Measurements from ENCODE around the gene KLF17. TPM values are rescaled to one million over a fixed set of nuclear protein-coding genes. Genes with fewer than 3 reads are reported as not detected.
A peak's percentile ranks its signal among the peaks of the same experiment; 100 is the strongest.

The KLF17 gene
- total RNA-seq, 2 experiments from 2014 or later: not detected

GRCh38 chr1:44147582-44147981 is 29.0 kb downstream of the KLF17 start:
- Mint-ChIP-seq H3K4me3 (no peak overlapping the region), H3K27me3 (peaks cover 22% of the 10 kb centered on the region), H3K36me3 (no peaks in the 10 kb centered on the region), H3K4me1 (no peaks in the 10 kb centered on the region), H3K27ac (no peak overlapping the region), H3K9me3 (peaks cover 7% of the 10 kb centered on the region)
- POLR2A ChIA-PET: interaction anchor here (0.6 kb wide), 1 partner anchor 1066 kb away, joined by 3 read pairs; no protein-coding TSS in a partner anchor
- DNase-seq (no peak), ATAC-seq (ENCODE audit: low read depth) (no peak)

GRCh38 chr1:44151332-44151731 is 32.7 kb downstream of the KLF17 start:
- Mint-ChIP-seq H3K36me3 (no peaks in the 10 kb centered on the region), H3K27ac (no peak overlapping the region), H3K9me3 (no peaks in the 10 kb centered on the region), H3K4me1 (no peaks in the 10 kb centered on the region), H3K4me3 (no peak overlapping the region), H3K27me3 (peaks cover 23% of the 10 kb centered on the region)
- POLR2A ChIA-PET: no interaction called here
- ATAC-seq (ENCODE audit: low read depth) (no peak), DNase-seq (no peak)

GRCh38 chr1:44151808-44152207 is 33.2 kb downstream of the KLF17 start:
- peaks cover 23% of the 10 kb centered on the region for H3K27me3 Mint-ChIP-seq
- DNase-seq: no peak
- no peak for ATAC-seq (ENCODE audit: low read depth)
- no peaks in the 10 kb centered on the region for H3K36me3 Mint-ChIP-seq
- no peak overlapping the region for H3K27ac Mint-ChIP-seq
- H3K9me3 Mint-ChIP-seq: no peaks in the 10 kb centered on the region
- H3K4me3 Mint-ChIP-seq: no peak overlapping the region
- no peaks in the 10 kb centered on the region for H3K4me1 Mint-ChIP-seq
- POLR2A ChIA-PET: no interaction called here

- no peaks in the 10 kb centered on the region for H3K36me3 Mint-ChIP-seq
- POLR2A ChIA-PET: no interaction called here
These were observed 34.1 kb downstream of the KLF17 start for GRCh38 chr1:44152692-44153091.

GRCh38 chr1:44154049-44154448 is 35.4 kb downstream of the KLF17 start:
- no peak overlapping the region for H3K27ac Mint-ChIP-seq
- POLR2A ChIA-PET: no interaction called here
- H3K4me3 Mint-ChIP-seq: no peak overlapping the region
- H3K27me3 Mint-ChIP-seq: peaks cover 26% of the 10 kb centered on the region
- no peaks in the 10 kb centered on the region for H3K9me3 Mint-ChIP-seq
- DNase-seq: no peak
- H3K4me1 Mint-ChIP-seq: no peaks in the 10 kb centered on the region
- no peak for ATAC-seq (ENCODE audit: low read depth)
- H3K36me3 Mint-ChIP-seq: no peaks in the 10 kb centered on the region

More at GRCh38 chr1:44152692-44153091, 34.1 kb downstream of the KLF17 start:
- Mint-ChIP-seq H3K27ac (no peak overlapping the region), H3K4me3 (no peak overlapping the region), H3K27me3 (peaks cover 23% of the 10 kb centered on the region), H3K4me1 (no peaks in the 10 kb centered on the region), H3K9me3 (no peaks in the 10 kb centered on the region)
- no peak for DNase-seq
- ATAC-seq (ENCODE audit: low read depth): no peak

DNA sequence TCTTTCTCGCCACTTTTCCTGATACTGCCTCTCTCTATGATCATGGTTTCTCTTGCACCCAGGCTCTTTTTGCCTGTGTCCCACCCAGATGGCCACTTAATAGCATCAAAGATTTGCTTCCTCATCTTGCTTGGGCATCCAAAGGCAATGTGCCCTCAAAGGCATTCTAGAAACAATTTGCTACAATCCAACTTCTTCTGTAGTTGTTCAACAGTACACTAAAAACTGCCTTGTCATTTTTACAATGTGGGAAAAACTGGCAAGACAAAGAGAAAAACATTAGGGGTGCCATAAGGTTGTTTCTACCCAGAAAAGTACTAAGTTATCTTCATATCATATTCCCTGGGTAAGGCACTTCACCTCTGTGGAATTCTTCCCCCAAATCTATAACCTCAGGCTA is 39.3 kb downstream of the KLF17 start:
- H3K4me3 Mint-ChIP-seq: no peak overlapping the region
- H3K27me3 Mint-ChIP-seq: peaks cover 12% of the 10 kb centered on the region
- no peaks in the 10 kb centered on the region for H3K9me3 Mint-ChIP-seq
- POLR2A ChIA-PET: no interaction called here
- H3K27ac Mint-ChIP-seq: no peak overlapping the region
- ATAC-seq (ENCODE audit: low read depth) (no peak), DNase-seq (no peak)
- no peaks in the 10 kb centered on the region for H3K4me1 Mint-ChIP-seq
- H3K36me3 Mint-ChIP-seq: no peaks in the 10 kb centered on the region

DNA sequence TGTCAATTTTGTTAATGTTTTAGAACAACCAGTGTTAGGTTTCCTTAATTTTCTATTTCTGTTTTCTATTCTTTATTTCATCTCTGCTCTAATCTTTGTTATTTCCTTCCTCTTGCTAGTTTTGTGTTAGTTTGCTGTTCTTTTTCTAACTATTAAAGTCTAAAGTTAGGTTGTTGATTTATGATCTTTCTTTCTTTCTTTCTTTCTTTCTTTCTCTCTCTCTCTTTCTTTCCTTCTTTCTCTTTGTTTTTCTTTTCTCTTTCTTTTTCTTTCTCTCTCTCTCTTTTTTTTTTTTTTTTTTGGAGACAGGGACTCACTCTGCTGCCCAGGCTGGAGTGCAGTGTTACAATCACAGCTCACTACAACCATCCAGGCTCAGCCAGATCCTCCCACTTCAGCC is 40.2 kb downstream of the KLF17 start:
- peaks cover 18% of the 10 kb centered on the region for H3K27me3 Mint-ChIP-seq
- no peaks in the 10 kb centered on the region for H3K9me3 Mint-ChIP-seq
- no peak overlapping the region for H3K4me3 Mint-ChIP-seq
- ATAC-seq (ENCODE audit: low read depth) (no peak), DNase-seq (no peak)
- H3K4me1 Mint-ChIP-seq: no peaks in the 10 kb centered on the region
- H3K36me3 Mint-ChIP-seq: no peaks in the 10 kb centered on the region
- POLR2A ChIA-PET: no interaction called here
- H3K27ac Mint-ChIP-seq: no peak overlapping the region

- Mint-ChIP-seq H3K27me3 (peaks cover 16% of the 10 kb centered on the region), H3K4me3 (no peak overlapping the region), H3K27ac (no peak overlapping the region), H3K36me3 (no peaks in the 10 kb centered on the region), H3K9me3 (no peaks in the 10 kb centered on the region), H3K4me1 (no peaks in the 10 kb centered on the region)
- DNase-seq (no peak), ATAC-seq (ENCODE audit: low read depth) (no peak)
- POLR2A ChIA-PET: no interaction called here
These were observed 42.9 kb downstream of the KLF17 start for GRCh38 chr1:44161546-44161945.

DNA sequence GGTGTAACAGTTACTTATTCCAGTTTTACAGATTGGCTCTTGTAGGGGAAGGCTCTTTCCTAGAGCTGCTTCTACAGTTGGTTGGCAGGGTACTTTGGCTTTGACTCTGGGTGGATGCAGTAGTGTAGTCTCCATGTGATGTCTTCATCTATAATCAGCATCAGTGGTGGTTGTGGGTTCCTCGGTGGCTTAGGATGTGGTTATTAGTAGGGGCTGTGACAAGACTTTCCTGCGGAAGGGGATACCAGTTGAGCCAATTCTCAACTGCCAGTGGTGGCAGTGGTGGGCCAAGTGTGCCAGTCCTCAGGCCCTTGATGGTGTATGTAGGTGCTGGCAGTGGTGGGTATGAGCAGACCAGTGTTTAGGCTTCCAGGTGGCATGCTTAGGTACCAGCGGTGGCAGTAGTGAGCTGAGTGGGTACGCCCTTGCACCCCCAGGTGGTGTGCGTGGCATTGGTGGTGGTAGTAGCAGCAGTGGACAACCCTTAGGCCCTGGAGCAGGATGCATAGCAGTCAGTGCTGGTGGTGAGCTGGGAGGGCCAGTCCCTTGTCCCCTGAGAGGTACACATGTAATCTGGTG is 50.0 kb downstream of the KLF17 start:
- H3K4me3 Mint-ChIP-seq: no peak overlapping the region
- POLR2A ChIA-PET: no interaction called here
- no peaks in the 10 kb centered on the region for H3K36me3 Mint-ChIP-seq
- peaks cover 4% of the 10 kb centered on the region for H3K9me3 Mint-ChIP-seq
- peak overlapping the region; percentile 31 for H3K27ac Mint-ChIP-seq
- peaks cover 7% of the 10 kb centered on the region for H3K4me1 Mint-ChIP-seq
- DNase-seq (no peak), ATAC-seq (ENCODE audit: low read depth) (peak; percentile 14)
- H3K27me3 Mint-ChIP-seq: peaks cover 13% of the 10 kb centered on the region

DNA sequence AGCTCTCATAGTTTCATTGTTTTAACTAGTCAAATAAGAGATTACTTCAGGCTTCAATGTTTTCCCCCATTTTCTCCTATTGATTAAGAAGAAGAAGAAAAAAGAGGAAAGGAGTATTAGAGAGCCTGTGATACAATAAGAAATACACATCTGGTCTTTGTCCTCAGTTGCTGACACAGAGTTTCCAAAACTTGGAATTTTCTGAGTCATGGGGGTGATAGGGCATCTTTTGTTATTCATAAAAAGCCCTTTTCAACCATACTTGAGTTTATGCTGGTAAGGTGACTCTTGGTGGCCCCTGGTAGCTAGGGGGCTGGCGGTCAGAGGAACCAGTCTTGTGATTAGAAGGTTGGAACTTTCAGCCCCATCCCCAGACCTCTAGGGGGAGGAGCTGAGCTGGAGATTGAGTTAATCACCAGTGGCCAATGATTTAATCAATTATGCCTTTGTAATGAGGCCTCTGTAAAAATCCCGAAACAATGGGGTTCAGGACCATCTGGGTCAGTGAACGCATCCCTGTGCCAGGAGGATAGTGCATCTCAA is 51.7 kb downstream of the KLF17 start:
- POLR2A ChIA-PET: no interaction called here

DNA sequence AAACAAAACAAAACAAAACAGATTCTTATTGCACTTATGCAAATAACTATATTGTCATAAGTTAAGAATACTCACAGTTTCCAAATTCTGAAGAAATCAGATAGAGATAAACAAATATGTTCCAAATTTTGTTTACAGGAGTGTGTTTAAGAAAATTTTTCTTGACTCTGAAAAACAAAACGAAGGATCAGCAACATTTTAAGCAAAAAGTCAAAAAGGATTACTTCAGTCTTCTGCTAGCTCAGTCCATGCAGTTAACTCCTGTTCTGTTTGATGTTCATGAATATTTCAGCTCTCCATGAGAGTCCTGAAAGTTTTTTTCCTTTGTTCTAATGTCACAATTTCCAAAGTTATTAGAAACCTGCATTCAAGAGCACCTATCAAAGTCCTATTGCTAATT is 56.0 kb downstream of the KLF17 start:
- ATAC-seq (ENCODE audit: low read depth): no peak
- POLR2A ChIA-PET: no interaction called here
- no peaks in the 10 kb centered on the region for H3K4me1 Mint-ChIP-seq

More for the DNA sequence above, 51.7 kb downstream of the KLF17 start:
- no peak for DNase-seq
- ATAC-seq (ENCODE audit: low read depth): no peak
- Mint-ChIP-seq H3K27me3 (peaks cover 18% of the 10 kb centered on the region), H3K36me3 (peaks cover 2% of the 10 kb centered on the region), H3K4me3 (no peak overlapping the region), H3K27ac (no peak overlapping the region), H3K4me1 (peaks cover 7% of the 10 kb centered on the region), H3K9me3 (peaks cover 11% of the 10 kb centered on the region)

More for the DNA sequence above, 56.0 kb downstream of the KLF17 start:
- Mint-ChIP-seq H3K27ac (no peak overlapping the region), H3K9me3 (peaks cover 13% of the 10 kb centered on the region), H3K27me3 (peaks cover 10% of the 10 kb centered on the region), H3K36me3 (peaks cover 4% of the 10 kb centered on the region), H3K4me3 (no peak overlapping the region)
- no peak for DNase-seq

Other genes starting within 250 kb of the KLF17 start
- under 1 TPM; 0.39 to 0.71 TPM for gene ARTN, start 185.0 kb upstream of the KLF17 start, total RNA-seq
- gene IPO13, start 171.9 kb upstream of the KLF17 start, total RNA-seq: 10 to 100 TPM; 24.1 to 24.4 TPM
- 10 to 100 TPM; 26.7 to 28.2 TPM for gene DPH2, start 148.8 kb upstream of the KLF17 start, total RNA-seq
- gene ATP6V0B, start 143.9 kb upstream of the KLF17 start, total RNA-seq: 10 to 100 TPM; 90.4 to 94.2 TPM
- gene B4GALT2, start 139.6 kb upstream of the KLF17 start, total RNA-seq: 10 to 100 TPM; 12.5 to 13.3 TPM
- 1 to 10 TPM; 1.3 to 3.2 TPM for gene CCDC24, start 127.2 kb upstream of the KLF17 start, total RNA-seq
- 1 to 10 TPM; 1.9 to 3.0 TPM for gene SLC6A9, start 87.4 kb upstream of the KLF17 start, total RNA-seq
- not detected for gene KLF18, start 22.8 kb downstream of the KLF17 start, total RNA-seq
- 10 to 100 TPM; 53.3 to 58.6 TPM for gene DMAP1, start 94.7 kb downstream of the KLF17 start, total RNA-seq
- 10 to 100 TPM; 26.5 to 30.4 TPM for gene ERI3, start 236.4 kb downstream of the KLF17 start, total RNA-seq